ENCODE measurements around the gene NLGN1.

DNA sequence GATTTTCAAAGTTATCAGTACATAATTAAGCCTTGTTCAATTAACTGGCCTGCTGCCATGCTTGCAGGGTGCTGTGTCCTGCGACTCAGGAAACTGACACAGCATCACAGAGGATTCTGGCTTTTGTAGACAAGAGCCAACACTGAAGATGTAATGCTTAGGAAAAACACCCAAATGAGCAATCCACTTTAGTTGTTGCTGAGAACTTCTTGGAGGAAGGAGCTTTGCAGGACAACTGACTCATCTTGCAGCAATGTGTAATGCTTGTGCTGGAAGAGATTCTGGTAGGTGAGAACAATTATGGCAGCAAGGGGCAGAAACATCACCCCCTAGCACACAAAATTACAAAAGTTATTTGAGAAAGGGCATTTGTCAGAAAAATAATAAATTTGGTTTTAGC is 67.6 kb downstream of the NLGN1 start:
- TF ChIP-seq, protein P1, sequence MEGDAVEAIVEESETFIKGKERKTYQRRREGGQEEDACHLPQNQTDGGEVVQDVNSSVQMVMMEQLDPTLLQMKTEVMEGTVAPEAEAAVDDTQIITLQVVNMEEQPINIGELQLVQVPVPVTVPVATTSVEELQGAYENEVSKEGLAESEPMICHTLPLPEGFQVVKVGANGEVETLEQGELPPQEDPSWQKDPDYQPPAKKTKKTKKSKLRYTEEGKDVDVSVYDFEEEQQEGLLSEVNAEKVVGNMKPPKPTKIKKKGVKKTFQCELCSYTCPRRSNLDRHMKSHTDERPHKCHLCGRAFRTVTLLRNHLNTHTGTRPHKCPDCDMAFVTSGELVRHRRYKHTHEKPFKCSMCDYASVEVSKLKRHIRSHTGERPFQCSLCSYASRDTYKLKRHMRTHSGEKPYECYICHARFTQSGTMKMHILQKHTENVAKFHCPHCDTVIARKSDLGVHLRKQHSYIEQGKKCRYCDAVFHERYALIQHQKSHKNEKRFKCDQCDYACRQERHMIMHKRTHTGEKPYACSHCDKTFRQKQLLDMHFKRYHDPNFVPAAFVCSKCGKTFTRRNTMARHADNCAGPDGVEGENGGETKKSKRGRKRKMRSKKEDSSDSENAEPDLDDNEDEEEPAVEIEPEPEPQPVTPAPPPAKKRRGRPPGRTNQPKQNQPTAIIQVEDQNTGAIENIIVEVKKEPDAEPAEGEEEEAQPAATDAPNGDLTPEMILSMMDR (IDR thresholded peaks at IDR 0.05) = no peak
- TF ChIP-seq POLR2A (IDR thresholded peaks at IDR 0.05; ENCODE audit: low read depth) = no peak
